Epithelial cell of esophagus (primary cell): ENCODE results near the gene FSIP2.

Experiments used
- DNase-seq: peaks from one replicate; pipeline ENCODE4 v3.0.0; 2010; ENCODE audit warnings: low read depth
- H3K4me3 ChIP-seq: 2 replicates; pipeline ENCODE4 v1.5.1; 2011; ENCODE audit warnings: mild to moderate bottlenecking, low read length, control low read depth
- TF ChIP-seq, protein P1 (sequence below): IDR thresholded peaks from 2 replicates; pipeline ENCODE4 v1.5.1; 2011; ENCODE audit warnings: low read depth, mild to moderate bottlenecking, low read length, control low read depth, inconsistent platforms; ENCODE audit not compliant: insufficient read depth; ENCODE audit errors: missing control alignments

The FSIP2 gene

DNA sequence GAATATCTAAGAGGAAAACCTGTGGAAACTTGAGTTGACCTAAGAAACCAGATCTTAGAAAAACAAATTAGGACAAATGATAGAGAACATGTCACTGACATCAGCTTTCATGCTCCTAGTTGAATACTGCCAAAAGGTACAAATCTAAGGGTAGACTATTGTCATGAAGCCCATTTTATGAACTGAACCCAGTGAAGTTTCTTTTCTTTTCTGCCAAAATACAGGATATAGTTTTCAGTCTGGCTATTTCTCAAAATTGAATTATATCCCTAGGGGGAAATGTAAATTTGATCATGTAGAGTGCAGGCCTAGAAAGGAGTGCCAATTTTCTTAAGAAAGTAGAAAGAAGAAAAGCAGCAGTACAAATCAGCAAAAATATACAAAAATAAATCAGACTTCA is 46.6 kb downstream of the FSIP2 start:
- H3K4me3 ChIP-seq: no peak overlapping the region
- TF ChIP-seq, protein P1, sequence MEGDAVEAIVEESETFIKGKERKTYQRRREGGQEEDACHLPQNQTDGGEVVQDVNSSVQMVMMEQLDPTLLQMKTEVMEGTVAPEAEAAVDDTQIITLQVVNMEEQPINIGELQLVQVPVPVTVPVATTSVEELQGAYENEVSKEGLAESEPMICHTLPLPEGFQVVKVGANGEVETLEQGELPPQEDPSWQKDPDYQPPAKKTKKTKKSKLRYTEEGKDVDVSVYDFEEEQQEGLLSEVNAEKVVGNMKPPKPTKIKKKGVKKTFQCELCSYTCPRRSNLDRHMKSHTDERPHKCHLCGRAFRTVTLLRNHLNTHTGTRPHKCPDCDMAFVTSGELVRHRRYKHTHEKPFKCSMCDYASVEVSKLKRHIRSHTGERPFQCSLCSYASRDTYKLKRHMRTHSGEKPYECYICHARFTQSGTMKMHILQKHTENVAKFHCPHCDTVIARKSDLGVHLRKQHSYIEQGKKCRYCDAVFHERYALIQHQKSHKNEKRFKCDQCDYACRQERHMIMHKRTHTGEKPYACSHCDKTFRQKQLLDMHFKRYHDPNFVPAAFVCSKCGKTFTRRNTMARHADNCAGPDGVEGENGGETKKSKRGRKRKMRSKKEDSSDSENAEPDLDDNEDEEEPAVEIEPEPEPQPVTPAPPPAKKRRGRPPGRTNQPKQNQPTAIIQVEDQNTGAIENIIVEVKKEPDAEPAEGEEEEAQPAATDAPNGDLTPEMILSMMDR: no peak
- no peak for DNase-seq

DNA sequence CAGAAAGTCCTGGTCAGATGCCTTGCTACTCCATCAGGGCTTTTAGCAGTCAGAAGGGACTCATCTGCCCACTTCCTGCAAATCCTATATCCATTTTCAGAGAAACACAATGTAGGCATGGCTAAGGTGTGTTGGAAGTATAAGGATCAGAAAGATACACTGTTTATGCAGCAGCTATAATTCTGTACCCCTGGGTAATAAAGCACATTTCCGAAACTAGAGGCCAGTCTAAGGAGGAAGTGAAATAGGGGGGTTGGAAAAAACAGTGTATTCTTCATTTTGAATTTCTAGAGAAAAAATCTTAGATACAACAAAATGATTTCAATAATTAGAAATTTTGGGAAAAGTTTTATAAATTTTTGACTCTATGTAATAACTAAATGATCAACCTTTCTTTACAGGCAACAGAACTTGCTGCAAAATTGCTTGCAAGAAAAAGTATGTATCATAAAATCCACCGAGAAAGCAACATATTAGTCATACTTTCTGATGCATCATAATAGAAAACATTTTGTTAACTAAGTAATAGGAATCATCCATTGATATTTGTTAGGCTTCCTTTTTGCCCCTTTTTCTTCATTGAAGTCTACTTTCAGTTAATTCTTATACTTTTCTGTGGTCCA is 47.4 kb downstream of the FSIP2 start:
- DNase-seq: peak; percentile 29
- TF ChIP-seq, protein P1: no peak
- no peak overlapping the region for H3K4me3 ChIP-seq

GRCh38 chr2:185787227-185788145 is 48.9 kb downstream of the FSIP2 start:
- TF ChIP-seq, protein P1: no peak
- H3K4me3 ChIP-seq: no peak overlapping the region
- peak; percentile 46 for DNase-seq

DNA sequence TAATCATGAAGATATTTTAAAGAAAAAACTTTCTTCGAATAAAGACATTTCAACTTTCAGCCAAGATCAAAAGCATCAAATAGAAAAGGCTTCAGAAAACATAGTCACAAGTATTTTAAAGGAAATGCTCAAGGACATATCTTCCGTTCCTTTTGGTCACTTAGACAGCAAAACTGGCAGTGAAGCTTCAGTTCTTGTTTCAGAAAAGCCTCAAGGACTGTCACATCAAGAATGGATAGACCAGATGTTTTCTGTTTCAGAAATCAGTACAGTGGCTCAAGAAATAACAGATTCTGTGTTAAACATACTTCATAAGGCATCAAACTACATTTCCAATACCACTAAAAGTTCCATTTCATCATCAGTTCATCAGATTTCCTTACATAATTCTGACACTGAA is 51.8 kb downstream of the FSIP2 start:
- H3K4me3 ChIP-seq: no peak overlapping the region
- TF ChIP-seq, protein P1: no peak

DNA sequence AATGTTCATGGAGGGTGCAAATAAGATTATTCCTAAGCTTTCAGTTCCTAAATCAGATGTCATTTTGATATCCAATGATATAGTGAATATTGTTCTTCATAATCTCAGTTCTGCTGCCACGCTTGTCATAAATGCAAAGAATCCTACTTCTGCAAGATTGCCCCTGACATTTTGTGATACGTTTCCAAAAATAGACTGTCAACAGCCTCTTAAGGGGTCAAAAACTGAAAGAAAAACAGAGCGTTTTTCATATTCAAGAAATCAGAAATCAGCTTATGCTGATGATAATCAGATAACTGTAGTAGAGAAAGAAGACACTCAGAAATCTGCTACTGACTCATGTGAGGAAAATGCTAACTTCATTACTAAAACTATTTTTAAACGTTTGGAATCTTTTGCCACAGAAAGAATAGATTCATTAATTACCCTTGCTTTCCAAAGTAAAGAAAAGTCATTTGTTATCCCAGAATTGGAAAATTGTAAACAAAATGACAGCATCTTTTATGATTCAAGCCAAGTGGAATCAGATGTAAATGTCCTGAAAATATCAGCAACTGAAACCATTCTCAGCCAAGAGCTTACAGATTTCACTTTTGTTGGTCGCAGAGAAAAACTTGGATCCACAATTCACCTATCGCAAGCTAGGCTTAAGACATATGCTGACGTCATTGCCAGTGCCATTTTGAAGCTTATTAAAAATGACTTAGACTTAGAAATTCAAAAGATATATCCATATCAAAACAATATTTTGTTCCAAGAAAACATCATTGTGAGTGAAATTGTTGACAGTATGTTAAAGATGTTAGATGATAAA is 55.1 kb downstream of the FSIP2 start:
- H3K4me3 ChIP-seq: no peak overlapping the region
- TF ChIP-seq, protein P1: no peak
- DNase-seq: no peak

More for the DNA sequence above, 51.8 kb downstream of the FSIP2 start:
- no peak for DNase-seq

- no peak overlapping the region for H3K4me3 ChIP-seq
- DNase-seq: no peak
- TF ChIP-seq, protein P1: no peak
These were observed 58.2 kb downstream of the FSIP2 start for GRCh38 chr2:185796758-185797157.
